Mononuclear cell (primary cell): ENCODE data around the gene EMC8. TPM values are rescaled to one million over a fixed set of nuclear protein-coding genes. Genes with fewer than 3 reads are reported as not detected.
"Not testable (repeated sequence)": the region's sequence is repeated elsewhere in the genome, so short reads cannot be mapped to it uniquely, and the experiment has no call there.

Experiments
- H3K27me3 ChIP-seq: 2 replicates; pipeline ENCODE4 v1.6.0; 2011; ENCODE audit warnings: low read length, control low read depth; ENCODE audit not compliant: insufficient read depth
- H3K4me1 ChIP-seq: 2 replicates; pipeline ENCODE4 v1.5.1; 2011; ENCODE audit warnings: mild to moderate bottlenecking, low read length, control low read depth; ENCODE audit not compliant: insufficient read depth
- H3K4me3 ChIP-seq: 2 replicates; pipeline ENCODE4 v1.5.1; 2011; ENCODE audit warnings: mild to moderate bottlenecking, low read length, moderate library complexity
- H3K9me3 ChIP-seq: 2 replicates; pipeline ENCODE4 v1.5.1; 2011; ENCODE audit warnings: low read depth, mild to moderate bottlenecking, control low read depth, low read length
- total RNA-seq: library from RNA; depleted of rRNA; stranded (reverse); fragments of >200 nt; gene quantifications from one replicate; pipeline ENCODE4 v1.2.3, GENCODE V29; 2012

EMC8 gene
- total RNA-seq, 1 donor = 18.4 TPM

DNA sequence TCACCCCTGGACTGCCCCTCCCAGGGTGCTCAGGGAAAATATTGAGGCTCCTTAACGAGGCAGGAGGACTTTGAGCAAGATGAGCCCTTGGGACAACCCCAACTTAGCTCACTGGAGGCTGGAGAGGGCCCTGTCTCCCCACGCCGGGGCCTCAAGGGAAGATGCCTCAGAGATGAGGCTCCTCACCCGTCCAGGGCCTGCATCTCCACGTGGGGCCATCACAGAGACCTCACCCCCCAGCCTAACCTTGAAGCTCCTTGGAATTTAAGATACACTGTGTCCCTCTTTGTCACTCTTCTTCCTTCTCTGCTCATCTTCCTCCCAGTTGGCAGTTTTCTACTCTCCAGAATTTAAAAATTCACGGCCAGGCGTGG is 11.4 kb upstream of the EMC8 start:
- Histone ChIP-seq H3K27me3 (peaks cover 6% of the 10 kb centered on the region), H3K4me3 (no peak overlapping the region), H3K4me1 (no peaks in the 10 kb centered on the region), H3K9me3 (no peaks in the 10 kb centered on the region)

DNA sequence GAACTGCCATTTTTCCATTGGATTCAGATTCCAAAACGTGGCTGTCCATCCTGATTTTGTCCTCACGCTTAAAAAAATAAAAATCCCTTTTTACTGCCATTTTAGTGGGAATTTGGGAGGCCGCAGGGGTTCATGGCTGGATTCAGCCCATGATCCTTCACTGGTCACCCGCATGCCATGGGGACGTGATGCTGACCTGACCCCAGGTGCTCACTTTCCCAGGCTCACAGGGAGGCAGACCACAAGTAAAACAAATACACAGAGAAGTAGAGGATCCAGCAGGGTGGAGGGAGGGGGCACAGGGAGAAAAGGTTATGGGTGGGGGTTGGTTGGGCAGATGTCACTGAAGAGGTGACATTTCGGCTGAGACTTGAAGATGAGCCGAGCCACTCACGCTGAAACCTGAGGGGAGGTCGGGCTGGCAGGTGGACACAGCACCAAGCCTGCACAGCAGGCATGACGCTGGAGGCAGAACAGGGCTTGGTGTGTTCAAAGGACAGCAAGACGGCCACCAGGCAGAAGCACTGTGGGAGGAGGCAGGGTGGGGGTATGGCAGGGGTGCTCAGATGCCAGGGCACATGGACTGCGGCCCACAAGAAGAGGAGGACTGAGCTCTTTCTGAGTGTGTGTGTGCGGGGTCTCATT is 10.9 kb upstream of the EMC8 start:
- H3K4me1 ChIP-seq = no peaks in the 10 kb centered on the region
- peaks cover 6% of the 10 kb centered on the region for H3K27me3 ChIP-seq
- H3K9me3 ChIP-seq = no peaks in the 10 kb centered on the region
- H3K4me3 ChIP-seq = no peak overlapping the region

DNA sequence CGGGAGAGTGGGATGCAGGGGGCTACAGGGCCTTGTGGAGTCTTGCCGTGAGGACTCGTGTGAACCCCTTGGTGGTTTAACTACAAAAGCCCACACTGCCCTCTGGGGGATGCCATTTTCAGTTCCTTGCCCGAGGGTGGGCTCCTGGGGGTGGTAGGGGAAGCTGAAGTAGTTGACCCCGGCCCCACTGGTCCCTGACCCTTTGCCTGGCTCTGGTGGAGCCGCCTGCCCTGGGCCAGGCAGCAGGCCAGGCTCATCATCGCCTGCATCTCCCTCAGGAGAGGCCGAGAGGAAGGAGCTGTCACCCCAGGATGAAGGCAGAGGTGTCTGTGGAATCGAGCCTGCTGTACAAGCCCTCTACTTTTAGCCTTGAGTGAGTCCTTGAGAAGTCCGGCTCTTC is 10.3 kb upstream of the EMC8 start:
- H3K4me3 ChIP-seq = no peak overlapping the region
- H3K27me3 ChIP-seq = peaks cover 6% of the 10 kb centered on the region
- no peaks in the 10 kb centered on the region for H3K4me1 ChIP-seq
- no peaks in the 10 kb centered on the region for H3K9me3 ChIP-seq

DNA sequence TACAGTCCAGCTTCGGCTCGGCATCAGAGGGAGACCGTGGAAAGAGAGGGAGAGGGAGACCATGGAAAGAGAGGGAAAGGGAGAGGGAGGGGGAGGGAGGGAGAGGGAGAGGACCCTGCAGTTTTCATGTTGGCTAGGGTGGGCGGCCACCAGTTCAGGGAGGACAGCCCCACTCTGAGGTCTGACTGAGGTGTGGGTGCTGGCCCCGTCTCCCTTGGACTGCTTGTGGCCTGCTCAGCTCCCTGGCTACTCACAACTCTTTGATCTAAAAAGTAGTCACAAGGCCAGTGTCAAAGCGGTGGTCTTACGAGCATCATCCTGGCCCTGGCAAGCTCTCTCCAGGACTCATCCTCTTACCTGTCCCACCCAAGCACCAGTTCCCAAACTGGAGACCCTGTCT is 9.6 kb upstream of the EMC8 start:
- Histone ChIP-seq H3K4me1 (no peaks in the 10 kb centered on the region), H3K9me3 (no peaks in the 10 kb centered on the region), H3K4me3 (no peak overlapping the region), H3K27me3 (peaks cover 6% of the 10 kb centered on the region)

DNA sequence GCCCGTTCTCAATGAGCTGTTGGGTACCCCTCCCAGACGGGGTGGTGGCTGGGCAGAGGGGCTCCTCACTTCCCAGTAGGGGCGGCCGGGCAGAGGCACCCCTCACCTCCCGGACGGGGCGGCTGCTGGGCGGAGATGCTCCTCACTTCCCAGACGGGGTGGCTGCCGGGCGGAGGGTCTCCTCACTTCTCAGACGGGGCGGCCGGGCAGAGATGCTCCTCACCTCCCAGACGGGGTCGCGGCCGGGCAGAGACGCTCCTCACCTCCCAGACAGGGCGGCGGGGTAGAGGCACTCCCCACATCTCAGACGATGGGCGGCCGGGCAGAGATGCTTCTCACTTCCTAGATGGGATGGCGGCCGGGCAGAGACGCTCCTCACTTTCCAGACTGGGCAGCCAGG is 8.8 kb upstream of the EMC8 start:
- not testable (repeated sequence) for H3K4me3 ChIP-seq, H3K4me1 ChIP-seq, H3K9me3 ChIP-seq, H3K27me3 ChIP-seq

DNA sequence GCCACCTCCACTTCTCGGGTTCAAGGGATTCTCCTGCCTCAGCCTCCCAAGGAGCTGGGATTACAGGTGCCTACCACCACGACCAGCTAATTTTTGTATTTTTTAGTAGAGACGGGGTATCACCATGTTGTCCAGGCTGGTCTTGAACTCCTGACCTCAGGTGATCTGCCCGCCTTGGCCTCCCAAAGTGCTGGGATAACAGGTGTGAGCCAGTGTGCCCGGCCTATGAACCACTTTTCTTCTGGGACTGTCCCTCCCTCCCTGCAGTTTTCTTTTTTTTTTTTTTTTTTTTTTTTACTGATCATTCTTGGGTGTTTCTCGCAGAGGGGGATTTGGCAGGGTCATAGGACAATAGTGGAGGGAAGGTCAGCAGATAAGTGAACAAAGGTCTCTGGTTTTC is 8.0 kb upstream of the EMC8 start:
- H3K4me1 ChIP-seq, H3K9me3 ChIP-seq, H3K27me3 ChIP-seq, H3K4me3 ChIP-seq: not testable (repeated sequence)

DNA sequence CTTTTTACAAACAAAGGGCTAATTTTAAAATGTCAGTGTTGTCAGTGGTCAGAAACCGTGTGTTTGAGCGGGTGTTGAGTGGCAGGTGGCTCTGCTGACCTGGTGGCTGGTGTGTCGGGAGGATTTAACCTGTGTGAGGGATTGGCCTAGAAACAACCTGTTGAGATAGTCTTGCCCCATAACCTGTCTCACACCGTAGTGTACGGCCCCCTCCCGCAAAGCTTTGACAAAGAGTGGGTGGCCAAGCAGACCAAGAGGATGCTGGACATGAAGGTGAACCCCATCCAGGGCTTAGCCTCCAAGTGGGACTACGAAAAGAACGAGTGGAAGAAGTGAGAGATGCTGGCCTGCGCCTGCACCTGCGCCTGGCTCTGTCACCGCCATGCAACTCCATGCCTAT is 7.2 kb upstream of the EMC8 start:
- no peak overlapping the region for H3K4me3 ChIP-seq
- H3K9me3 ChIP-seq = no peaks in the 10 kb centered on the region
- H3K4me1 ChIP-seq = no peaks in the 10 kb centered on the region
- H3K27me3 ChIP-seq = peaks cover 1% of the 10 kb centered on the region

DNA sequence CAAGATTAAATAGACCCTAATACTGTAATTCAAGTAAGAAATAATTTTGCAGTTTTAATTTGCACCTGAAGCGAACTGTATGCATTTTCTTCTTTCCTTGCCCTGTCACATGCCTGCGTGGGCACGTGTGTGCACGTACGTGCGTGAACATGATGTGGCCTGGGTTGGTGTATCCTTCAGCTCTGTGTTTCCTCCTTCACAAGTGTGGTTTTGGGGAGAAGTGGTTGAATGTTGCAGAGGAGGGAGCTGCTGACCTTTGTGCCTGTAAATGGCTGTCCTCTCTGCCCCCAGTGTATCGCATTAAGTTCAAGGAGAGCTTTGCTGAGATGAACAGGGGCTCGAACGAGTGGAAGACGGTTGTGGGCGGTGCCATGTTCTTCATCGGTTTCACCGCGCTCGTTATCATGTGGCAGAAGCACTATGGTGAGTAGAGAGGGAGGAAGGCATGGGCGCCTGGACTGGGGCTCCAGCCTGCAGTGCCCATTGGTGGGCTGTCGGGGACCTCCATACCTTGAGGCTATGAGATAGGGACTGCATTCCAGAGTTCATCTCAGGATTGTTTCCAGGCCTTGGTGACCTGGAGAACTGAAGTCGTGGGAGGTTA is 6.2 kb upstream of the EMC8 start:
- no peak overlapping the region for H3K4me3 ChIP-seq
- H3K27me3 ChIP-seq = no peaks in the 10 kb centered on the region
- peaks cover 7% of the 10 kb centered on the region for H3K4me1 ChIP-seq
- H3K9me3 ChIP-seq = no peaks in the 10 kb centered on the region

DNA sequence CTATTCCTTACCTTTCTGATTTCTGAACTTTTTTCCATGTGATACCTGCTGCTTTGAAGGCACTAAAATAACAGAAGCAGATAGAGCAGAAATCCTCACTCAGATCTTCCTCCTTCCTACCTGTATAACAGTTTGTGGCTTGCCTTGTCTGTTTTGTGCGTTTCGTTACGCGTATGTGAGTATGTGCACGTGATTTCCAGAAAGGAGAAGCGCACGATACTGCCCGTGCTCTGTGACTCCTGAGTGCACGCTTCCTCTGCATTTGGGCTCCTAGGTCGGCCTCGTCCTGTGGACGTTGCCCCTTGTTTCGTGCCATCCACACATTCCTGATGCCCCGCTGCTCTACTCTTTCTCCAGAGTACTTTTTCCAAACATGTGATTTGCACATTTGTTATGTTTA is 4.2 kb upstream of the EMC8 start:
- H3K4me1 ChIP-seq = peaks cover 16% of the 10 kb centered on the region
- no peaks in the 10 kb centered on the region for H3K9me3 ChIP-seq
- H3K4me3 ChIP-seq = no peak overlapping the region
- H3K27me3 ChIP-seq = no peaks in the 10 kb centered on the region

DNA sequence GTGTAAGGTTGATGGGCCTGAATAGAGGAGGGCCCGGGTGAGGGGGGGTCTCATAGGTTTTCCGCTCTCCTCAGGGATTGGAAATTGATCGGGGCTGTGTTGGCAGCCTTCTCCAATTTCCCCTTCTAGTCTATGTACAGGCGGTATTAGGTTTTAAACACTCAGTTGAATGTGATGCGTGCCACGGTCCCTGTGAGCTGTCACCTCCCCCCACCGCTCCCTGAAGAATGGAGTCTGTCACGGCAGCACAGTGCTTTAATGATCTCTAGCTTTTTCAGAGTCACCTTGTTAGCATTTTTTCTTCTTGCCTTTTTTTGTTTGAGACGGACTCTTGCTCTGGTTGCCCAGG is 951 bp upstream of the EMC8 start:
- Histone ChIP-seq H3K4me3 (peak overlapping the region; percentile 91), H3K4me1 (peaks cover 29% of the 10 kb centered on the region), H3K27me3 (no peaks in the 10 kb centered on the region), H3K9me3 (no peaks in the 10 kb centered on the region)

DNA sequence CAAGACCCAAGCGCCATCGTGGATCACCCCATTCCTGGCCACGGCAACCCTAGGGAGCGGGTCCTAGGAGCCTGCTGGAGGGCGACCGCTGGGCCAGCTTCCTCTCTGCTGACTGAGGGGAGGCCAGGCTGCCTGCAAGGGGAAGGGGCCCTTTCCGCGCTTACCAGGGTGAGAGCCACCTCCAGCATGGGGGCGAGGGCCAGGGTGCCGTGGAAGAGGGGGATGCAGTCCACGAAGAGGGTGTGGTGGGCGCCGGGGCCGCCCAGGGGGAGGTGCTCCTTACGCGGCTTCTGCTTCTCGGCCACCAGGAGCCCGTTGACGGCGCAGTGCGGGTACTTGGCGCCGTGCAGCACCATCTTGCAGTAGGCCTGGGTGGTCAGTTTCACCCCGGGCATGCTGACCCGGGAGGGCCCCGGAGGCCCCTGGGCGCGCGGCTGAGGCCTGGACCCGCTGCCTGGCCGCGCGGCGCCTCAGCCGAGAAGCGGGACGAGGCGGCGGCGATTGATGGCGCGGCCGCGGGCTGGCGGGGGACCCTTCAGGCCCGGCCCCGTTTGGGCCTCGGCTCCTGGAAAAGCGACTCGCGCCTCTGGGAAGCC is 345 bp downstream of the EMC8 start:
- H3K4me1 ChIP-seq = peaks cover 29% of the 10 kb centered on the region
- H3K4me3 ChIP-seq = peak overlapping the region; percentile 91
- no peaks in the 10 kb centered on the region for H3K27me3 ChIP-seq
- no peaks in the 10 kb centered on the region for H3K9me3 ChIP-seq

DNA sequence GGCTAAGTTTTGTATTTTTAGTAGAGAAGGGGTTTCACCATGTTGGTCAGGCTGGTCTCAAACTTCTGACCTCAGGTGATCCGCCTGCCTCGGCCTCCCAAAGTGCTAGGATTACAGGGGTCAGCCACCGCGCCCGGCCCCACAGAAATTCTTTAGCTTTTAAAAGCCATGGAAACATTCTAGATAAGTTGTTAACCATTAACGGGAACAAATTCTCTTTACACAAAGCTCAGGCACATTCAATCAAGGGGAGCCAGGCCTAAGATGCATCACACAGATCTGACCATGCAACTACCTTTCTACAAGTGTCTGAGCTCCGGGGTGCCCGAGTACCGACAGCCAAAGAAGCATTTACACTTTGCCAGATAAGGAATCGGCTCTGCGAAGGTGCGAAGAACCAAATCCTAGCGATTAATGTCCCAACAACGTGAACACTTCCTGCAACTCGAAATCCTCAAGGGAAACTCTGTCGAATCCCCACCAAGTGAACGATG is 1.0 kb downstream of the EMC8 start:
- Histone ChIP-seq H3K9me3 (no peaks in the 10 kb centered on the region), H3K27me3 (no peaks in the 10 kb centered on the region), H3K4me1 (peaks cover 29% of the 10 kb centered on the region), H3K4me3 (peak overlapping the region; percentile 91)

DNA sequence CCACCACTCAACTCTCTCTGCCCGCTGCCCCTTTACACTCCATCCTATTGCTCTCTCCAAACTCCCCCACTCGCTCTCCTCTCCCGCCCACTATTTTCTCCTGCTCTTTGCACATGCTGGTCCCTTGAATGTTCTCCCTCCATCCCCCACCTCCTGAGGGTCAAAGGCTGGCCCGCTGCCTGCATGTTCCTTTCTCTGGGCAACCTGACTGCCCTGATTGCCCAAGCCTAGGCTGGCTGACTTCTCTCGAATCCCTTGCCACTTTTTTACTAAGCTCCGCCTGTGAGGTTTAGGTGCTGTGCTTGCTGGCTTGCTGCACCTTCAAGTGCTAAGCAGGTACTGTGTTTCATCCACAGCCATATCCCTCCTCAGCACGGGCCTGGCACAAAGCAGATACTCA is 2.7 kb downstream of the EMC8 start:
- Histone ChIP-seq H3K9me3 (no peaks in the 10 kb centered on the region), H3K27me3 (no peaks in the 10 kb centered on the region), H3K4me3 (no peak overlapping the region), H3K4me1 (peaks cover 29% of the 10 kb centered on the region)

DNA sequence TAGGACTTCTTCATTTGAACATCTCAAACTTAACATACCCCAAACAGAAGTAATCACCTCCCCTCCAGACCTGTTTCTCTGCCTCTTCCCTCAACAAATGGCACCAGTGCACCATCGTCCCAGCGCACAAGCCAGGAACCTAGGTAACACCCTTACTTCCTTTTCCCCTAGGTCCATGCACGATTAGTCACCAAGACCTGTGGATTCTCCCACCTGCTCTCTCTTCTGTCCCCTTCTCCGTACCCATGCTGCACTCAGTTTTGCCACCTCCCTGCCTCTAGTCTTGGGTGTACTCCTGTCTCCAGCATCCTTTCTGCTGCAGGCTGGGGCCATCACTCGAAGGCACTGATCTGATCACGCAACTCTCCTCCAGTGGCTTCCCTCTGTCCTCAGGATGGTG is 3.2 kb downstream of the EMC8 start:
- Histone ChIP-seq H3K9me3 (no peaks in the 10 kb centered on the region), H3K4me1 (peaks cover 28% of the 10 kb centered on the region), H3K4me3 (no peak overlapping the region), H3K27me3 (no peaks in the 10 kb centered on the region)

DNA sequence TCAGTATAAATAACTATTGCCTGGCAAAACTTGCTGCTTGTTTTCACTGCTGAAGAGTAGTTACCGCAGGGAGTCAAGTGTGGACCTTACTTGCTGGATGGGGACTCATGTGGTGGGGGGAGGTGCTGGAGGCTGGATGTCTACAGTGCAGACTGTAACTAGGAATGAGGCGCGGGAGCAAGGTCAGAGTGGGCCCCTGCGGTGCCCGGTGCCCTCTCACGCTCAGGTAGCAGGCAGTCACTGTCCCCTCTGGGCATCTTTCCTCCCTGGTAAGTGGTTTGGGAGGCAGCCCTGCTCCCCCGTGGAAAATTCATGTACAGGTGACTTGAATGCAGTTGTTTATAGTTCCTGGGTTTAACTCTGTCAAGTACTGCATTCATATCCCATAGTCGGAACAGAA is 4.6 kb downstream of the EMC8 start:
- Histone ChIP-seq H3K4me3 (no peak overlapping the region), H3K9me3 (no peaks in the 10 kb centered on the region), H3K4me1 (peaks cover 17% of the 10 kb centered on the region), H3K27me3 (no peaks in the 10 kb centered on the region)
